HepG2 (cell line): ENCODE data around the gene PLXND1. TPM values are rescaled to one million over a fixed set of nuclear protein-coding genes. Genes with fewer than 3 reads are reported as not detected.

Experiments used
- AKAP8 ChIP-seq: sonication (generic); formaldehyde crosslinking; IDR thresholded peaks from 2 replicates; pipeline ENCODE4 v1.5.1; 2020; ENCODE audit warnings: mild to moderate bottlenecking, missing genetic modification reagents
- ATF2 ChIP-seq: sonication (generic); formaldehyde crosslinking; IDR thresholded peaks from 2 replicates; pipeline ENCODE4 v1.4.0; 2020; ENCODE audit warnings: missing genetic modification reagents
- ATF4 ChIP-seq, 2 experiments: fragments of 450-650 bp in 1 of 2; sonication (generic) in 1 of 2; formaldehyde crosslinking; IDR thresholded peaks; 2 replicates each; pipeline versions ENCODE4 v1.5.0 to v1.8.0; 2020 to 2022; ENCODE audit warnings: mild to moderate bottlenecking in 1 of 2, missing genetic modification reagents in 1 of 2
- BORCS8-MEF2B ChIP-seq: sonication (generic); formaldehyde crosslinking; IDR thresholded peaks from 2 replicates; pipeline ENCODE4 v1.8.0; 2022; ENCODE audit warnings: mild to moderate bottlenecking, missing genetic modification reagents
- DNMT1 ChIP-seq: sonication (generic); formaldehyde crosslinking; IDR thresholded peaks from 2 replicates; pipeline ENCODE4 v1.5.1; 2020; ENCODE audit warnings: mild to moderate bottlenecking, missing genetic modification reagents
- E2F5 ChIP-seq: sonication (generic); formaldehyde crosslinking; conservative IDR thresholded peaks from 2 replicates; pipeline ENCODE4 v1.4.0; 2020; ENCODE audit warnings: missing genetic modification reagents
- FUBP1 ChIP-seq: sonication (generic); formaldehyde crosslinking; IDR thresholded peaks from 2 replicates; pipeline ENCODE4 v1.5.1; 2020; ENCODE audit warnings: missing genetic modification reagents, mild to moderate bottlenecking, borderline replicate concordance
- HOXA5 ChIP-seq: sonication (generic); formaldehyde crosslinking; IDR thresholded peaks from 2 replicates; pipeline ENCODE4 v1.4.0; 2020; ENCODE audit warnings: missing genetic modification reagents
- MAX ChIP-seq: IDR thresholded peaks from 2 replicates; pipeline ENCODE4 v1.6.1; 2012; ENCODE audit warnings: inconsistent platforms
- MEIS1 ChIP-seq: sonication (generic); formaldehyde crosslinking; IDR thresholded peaks from 2 replicates; pipeline ENCODE4 v1.9.0; 2021; ENCODE audit warnings: mild to moderate bottlenecking, missing genetic modification reagents, moderate library complexity, borderline replicate concordance
- PHF8 ChIP-seq: sonication (generic); formaldehyde crosslinking; IDR thresholded peaks from 2 replicates; pipeline ENCODE4 v1.5.0; 2020; ENCODE audit warnings: missing genetic modification reagents
- POLR2G ChIP-seq: fragments of 200-400 bp; formaldehyde crosslinking; IDR thresholded peaks from 2 replicates; pipeline ENCODE4 v1.6.1; 2018; ENCODE audit warnings: mild to moderate bottlenecking, low read depth, low read length, moderate library complexity
- SALL2 ChIP-seq: sonication (generic); formaldehyde crosslinking; IDR thresholded peaks from 2 replicates; pipeline ENCODE4 v1.8.1; 2023; ENCODE audit warnings: mild to moderate bottlenecking, missing genetic modification reagents, inconsistent platforms
- SATB2 ChIP-seq: sonication (generic); formaldehyde crosslinking; IDR thresholded peaks from 2 replicates; pipeline ENCODE4 v1.5.0; 2020; ENCODE audit warnings: missing genetic modification reagents
- SMC3 ChIP-seq: IDR thresholded peaks from 2 replicates; pipeline ENCODE4 v1.6.1; 2011; ENCODE audit warnings: low read length, improper control_type of control experiment
- SRSF1 ChIP-seq: fragments of 200-400 bp; formaldehyde crosslinking; optimal IDR thresholded peaks from 2 replicates; pipeline ENCODE3; 2017; ENCODE audit warnings: mild to moderate bottlenecking, low read depth, low read length, moderate library complexity
- TAF15 ChIP-seq: fragments of 200-400 bp; formaldehyde crosslinking; IDR thresholded peaks from one replicate; pipeline ENCODE4 v1.6.1; 2018; ENCODE audit warnings: mild to moderate bottlenecking, low read depth, low read length; ENCODE audit not compliant: poor library complexity, severe bottlenecking
- TCF7 ChIP-seq: sonication (generic); IDR thresholded peaks from 2 replicates; pipeline ENCODE4 v1.6.1; 2016; ENCODE audit warnings: antibody characterized with exemption, low read depth
- TERF1 ChIP-seq: sonication (generic); formaldehyde crosslinking; IDR thresholded peaks from 2 replicates; pipeline ENCODE4 v1.8.0; 2022; ENCODE audit warnings: mild to moderate bottlenecking, missing genetic modification reagents, moderate library complexity
- TP53 ChIP-seq: sonication (generic); formaldehyde crosslinking; conservative IDR thresholded peaks from 2 replicates; pipeline ENCODE4 v1.4.0; 2020; ENCODE audit warnings: missing genetic modification reagents
- ZNF12 ChIP-seq: sonication (generic); formaldehyde crosslinking; IDR thresholded peaks from 2 replicates; pipeline ENCODE4 v1.5.0; 2020; ENCODE audit warnings: missing genetic modification reagents
- ZNF350 ChIP-seq: sonication (generic); formaldehyde crosslinking; IDR thresholded peaks from 2 replicates; pipeline ENCODE4 v1.4.0; 2020; ENCODE audit warnings: mild to moderate bottlenecking, low read depth, missing genetic modification reagents, borderline replicate concordance
- ZNF468 ChIP-seq: sonication (generic); formaldehyde crosslinking; IDR thresholded peaks from 2 replicates; pipeline ENCODE4 v1.8.0; 2022; ENCODE audit warnings: mild to moderate bottlenecking, moderate library complexity, missing genetic modification reagents
- ZNF496 ChIP-seq: sonication (generic); formaldehyde crosslinking; IDR thresholded peaks from 2 replicates; pipeline ENCODE4 v1.8.1; 2023; ENCODE audit warnings: mild to moderate bottlenecking, moderate library complexity, missing genetic modification reagents; ENCODE audit not compliant: insufficient replicate concordance
- ZNF564 ChIP-seq: sonication (generic); formaldehyde crosslinking; IDR thresholded peaks from 2 replicates; pipeline ENCODE4 v1.8.1; 2023; ENCODE audit warnings: mild to moderate bottlenecking, missing genetic modification reagents
- ZNF7 ChIP-seq: IDR thresholded peaks from 2 replicates; pipeline ENCODE4 v1.6.1; 2016; ENCODE audit warnings: missing biosample characterization, missing genetic modification reagents
- polyA plus RNA-seq, 8 experiments: library from polyadenylated mRNA; depleted of rRNA in 3 of 8; stranded (reverse) in 7 of 8; unstranded in 1 of 8; fragments of >200 nt; fragmentation: Illumina TruSeq in 4 of 8; extraction: Trizol in 4 of 8; gene quantifications; 2 replicates each; pipeline versions ENCODE4 v1.2.1 to v1.2.3, GENCODE V29; 2011 to 2016; ENCODE audit warnings: low read depth in 4 of 8, missing spikeins in 1 of 8, mixed read lengths in 1 of 8; ENCODE audit not compliant: insufficient read depth in 1 of 8
- total RNA-seq, 5 experiments: library from RNA; depleted of rRNA; stranded (reverse); fragments of >200 nt; fragmentation: Illumina TruSeq; extraction: Trizol; gene quantifications; 2 replicates each; pipeline ENCODE4 v1.2.3, GENCODE V29; 2016; ENCODE audit warnings: low read depth in 1 of 5

The PLXND1 gene
- total and polyA plus RNA-seq, 2 of the 13 experiments (the other 11 are each of a cell fraction or from before 2014, with no cell fraction given) = 15.9 to 42.0 TPM

GRCh38 chr3:129632977-129633376 lies 26.5 kb upstream of the PLXND1 start (continued):
- no peak for TF ChIP-seq ZNF7 (CRISPR knock-in tag)
- no peak for TF ChIP-seq SRSF1
- TF ChIP-seq TP53 (CRISPR knock-in tag) = no peak
- TF ChIP-seq E2F5 = no peak
- TF ChIP-seq ZNF496 = no peak
- no peak for TF ChIP-seq FUBP1
- TF ChIP-seq ZNF350 (CRISPR knock-in tag) = no peak; the same call in 1 of the 2 replicates
- no peak for TF ChIP-seq BORCS8-MEF2B (CRISPR knock-in tag)
- TF ChIP-seq SATB2 (CRISPR knock-in tag) = no peak
- TF ChIP-seq TAF15 = peak; percentile 45
- peak; percentile 50 for TF ChIP-seq MAX
- TF ChIP-seq ZNF468 (CRISPR knock-in tag) = no peak
- TF ChIP-seq ATF4 (CRISPR knock-in tag; IDR thresholded peaks at IDR 0.05) = no peak
- TF ChIP-seq DNMT1 = no peak
- no peak for TF ChIP-seq TERF1 (CRISPR knock-in tag)
- TF ChIP-seq SMC3 = no peak
- TF ChIP-seq ZNF12 (CRISPR knock-in tag) = no peak
- TF ChIP-seq SALL2 = no peak
- no peak for TF ChIP-seq HOXA5 (CRISPR knock-in tag)
- no peak for TF ChIP-seq AKAP8 (CRISPR knock-in tag)
- TF ChIP-seq POLR2G = peak; percentile 55; the same call in 1 of the 2 replicates
- no peak for TF ChIP-seq MEIS1
- no peak for TF ChIP-seq TCF7
- no peak for TF ChIP-seq ATF2
- no peak for TF ChIP-seq ZNF564 (CRISPR knock-in tag)
- peak; percentile 30; the same call in 1 of the 2 replicates for TF ChIP-seq PHF8 (CRISPR knock-in tag)
